OCI-LY1 (cell line): ENCODE data around the gene KCNK2.

Experiments used
- H2AFZ ChIP-seq: fragments of 200-600 bp; sonication (generic), shearing (Covaris generic); 2 replicates; pipeline ENCODE4 v1.6.0; 2014; ENCODE audit warnings: antibody characterized with exemption, mild to moderate bottlenecking, low read length
- H3F3A ChIP-seq: fragments of 200-600 bp; sonication (generic), shearing (Covaris generic); 2 replicates; pipeline ENCODE4 v1.6.0; 2014; ENCODE audit warnings: mild to moderate bottlenecking, antibody characterized with exemption, low read length, moderate library complexity; ENCODE audit not compliant: insufficient read depth
- H3K27ac ChIP-seq: fragments of 200-600 bp; sonication (generic); 2 replicates; pipeline ENCODE4 v1.5.1; 2014; ENCODE audit warnings: low read length, mixed run types, mild to moderate bottlenecking, low read depth; ENCODE audit not compliant: poor library complexity, severe bottlenecking
- H3K27me3 ChIP-seq: fragments of 200-600 bp; sonication (generic); 2 replicates; pipeline ENCODE4 v1.6.0; 2014; ENCODE audit warnings: antibody characterized with exemption, mild to moderate bottlenecking, low read length, moderate library complexity; ENCODE audit not compliant: insufficient read depth
- H3K36me3 ChIP-seq: fragments of 200-600 bp; sonication (generic); 2 replicates; pipeline ENCODE4 v1.6.1; 2014; ENCODE audit warnings: mild to moderate bottlenecking, antibody characterized with exemption, low read length, moderate library complexity, mixed read lengths; ENCODE audit not compliant: insufficient read depth
- H3K4me1 ChIP-seq: fragments of 200-600 bp; sonication (generic); 2 replicates; pipeline ENCODE4 v1.5.1; 2014; ENCODE audit warnings: mild to moderate bottlenecking, low read length, moderate library complexity; ENCODE audit not compliant: insufficient read depth, severe bottlenecking
- H3K4me2 ChIP-seq: fragments of 200-600 bp; sonication (generic), shearing (Covaris generic); 2 replicates; pipeline ENCODE4 v1.6.1; 2014; ENCODE audit warnings: low read length
- H3K4me3 ChIP-seq: fragments of 200-600 bp; sonication (generic); 2 replicates; pipeline ENCODE4 v1.5.1; 2014; ENCODE audit warnings: low read length, low read depth, mild to moderate bottlenecking, mixed read lengths; ENCODE audit not compliant: poor library complexity, severe bottlenecking
- H3K79me2 ChIP-seq: fragments of 200-600 bp; shearing (Covaris generic); 2 replicates; pipeline ENCODE4 v1.6.1; 2016; ENCODE audit warnings: mixed run types, low read length, mixed read lengths; ENCODE audit not compliant: insufficient read depth
- H3K9ac ChIP-seq: fragments of 200-600 bp; sonication (generic), shearing (Covaris generic); 2 replicates; pipeline ENCODE4 v1.6.1; 2014; ENCODE audit warnings: mild to moderate bottlenecking, low read length, mixed read lengths
- H3K9me2 ChIP-seq: fragments of 200-600 bp; sonication (generic), shearing (Covaris generic); 2 replicates; pipeline ENCODE4 v1.6.1; 2014; ENCODE audit warnings: low read depth, mild to moderate bottlenecking, low read length, mixed read lengths
- H3K9me3 ChIP-seq: fragments of 200-600 bp; shearing (Covaris generic); 2 replicates; pipeline ENCODE4 v1.6.1; 2014; ENCODE audit warnings: low read length, mixed read lengths
- H4K20me1 ChIP-seq: fragments of 200-600 bp; sonication (generic), shearing (Covaris generic); 2 replicates; pipeline ENCODE4 v1.6.0; 2016; ENCODE audit warnings: mild to moderate bottlenecking, low read length; ENCODE audit not compliant: insufficient read depth
- CTCF ChIP-seq: fragments of 200-600 bp; sonication (generic), shearing (Covaris generic); IDR thresholded peaks from 2 replicates; pipeline ENCODE4 v1.5.1; 2017; ENCODE audit warnings: mild to moderate bottlenecking, antibody characterized with exemption, low read length, moderate library complexity, mixed read lengths
- EZH2 ChIP-seq: fragments of 200-600 bp; sonication (generic), shearing (Covaris generic); IDR thresholded peaks from 2 replicates; pipeline ENCODE4 v1.8.0; 2017; ENCODE audit warnings: borderline replicate concordance, mixed run types, mild to moderate bottlenecking, antibody characterized with exemption, low read length, moderate library complexity, mixed read lengths

The KCNK2 gene

GRCh38 chr1:215202868-215203267 is 120.3 kb downstream of the KCNK2 start:
- Histone ChIP-seq H3K4me2 (no peak overlapping the region), H3F3A (no peaks in the 10 kb centered on the region), H3K27ac (no peak overlapping the region), H3K4me1 (no peaks in the 10 kb centered on the region), H2AFZ (no peak overlapping the region), H3K9ac (no peak overlapping the region), H3K4me3 (no peak overlapping the region), H3K9me2 (no peaks in the 10 kb centered on the region), H3K79me2 (no peaks in the 10 kb centered on the region), H3K36me3 (no peaks in the 10 kb centered on the region), H4K20me1 (no peaks in the 10 kb centered on the region), H3K9me3 (no peaks in the 10 kb centered on the region), H3K27me3 (no peaks in the 10 kb centered on the region)
- no peak for TF ChIP-seq EZH2

- TF ChIP-seq CTCF (no peak), EZH2 (no peak)
- Histone ChIP-seq H3K4me2 (no peak overlapping the region), H3K36me3 (no peaks in the 10 kb centered on the region), H2AFZ (no peak overlapping the region), H3K27ac (no peak overlapping the region), H4K20me1 (no peaks in the 10 kb centered on the region), H3K79me2 (no peaks in the 10 kb centered on the region), H3K9ac (no peak overlapping the region), H3K9me3 (no peaks in the 10 kb centered on the region), H3K4me3 (no peak overlapping the region), H3K4me1 (no peaks in the 10 kb centered on the region), H3K9me2 (no peaks in the 10 kb centered on the region), H3F3A (no peaks in the 10 kb centered on the region), H3K27me3 (no peaks in the 10 kb centered on the region)
These were observed 127.6 kb downstream of the KCNK2 start for GRCh38 chr1:215210167-215210566.

GRCh38 chr1:215215846-215216245 is 133.3 kb downstream of the KCNK2 start:
- no peak overlapping the region for H3K4me3 ChIP-seq
- no peaks in the 10 kb centered on the region for H3K9me2 ChIP-seq
- H3K79me2 ChIP-seq = no peaks in the 10 kb centered on the region
- H3K27me3 ChIP-seq = no peaks in the 10 kb centered on the region
- TF ChIP-seq CTCF (no peak), EZH2 (no peak)
- no peaks in the 10 kb centered on the region for H3F3A ChIP-seq
- H3K27ac ChIP-seq = no peak overlapping the region
- no peaks in the 10 kb centered on the region for H3K4me1 ChIP-seq
- H3K36me3 ChIP-seq = no peaks in the 10 kb centered on the region
- no peak overlapping the region for H3K4me2 ChIP-seq
- no peak overlapping the region for H3K9ac ChIP-seq
- H4K20me1 ChIP-seq = no peaks in the 10 kb centered on the region
- H3K9me3 ChIP-seq = no peaks in the 10 kb centered on the region
- H2AFZ ChIP-seq = no peak overlapping the region

- H3F3A ChIP-seq = no peaks in the 10 kb centered on the region
- no peaks in the 10 kb centered on the region for H4K20me1 ChIP-seq
- H3K4me2 ChIP-seq = no peak overlapping the region
- H3K9me3 ChIP-seq = no peaks in the 10 kb centered on the region
- H3K4me1 ChIP-seq = no peaks in the 10 kb centered on the region
- no peak overlapping the region for H2AFZ ChIP-seq
- H3K27me3 ChIP-seq = no peaks in the 10 kb centered on the region
- H3K4me3 ChIP-seq = no peak overlapping the region
- no peaks in the 10 kb centered on the region for H3K9me2 ChIP-seq
- no peak overlapping the region for H3K9ac ChIP-seq
- H3K36me3 ChIP-seq = no peaks in the 10 kb centered on the region
- H3K27ac ChIP-seq = no peak overlapping the region
- H3K79me2 ChIP-seq = no peaks in the 10 kb centered on the region
- TF ChIP-seq EZH2 (no peak), CTCF (no peak)
These were observed 136.8 kb downstream of the KCNK2 start for GRCh38 chr1:215219372-215219771.
